ENCODE measurements around the gene EBF3.

GRCh38 chr10:129901389-129902006 is 62.6 kb downstream of the EBF3 start:
- TF ChIP-seq CTCF (IDR thresholded peaks at IDR 0.05) (no peak), POLR2A (IDR thresholded peaks at IDR 0.05) (no peak)

Measured in Peyer's patch (tissue), 4 donors.